H1 (cell line): ENCODE measurements around the gene KLHL35. TPM values are rescaled to one million over a fixed set of nuclear protein-coding genes. Genes with fewer than 3 reads are reported as not detected.

ENCODE experiments used
- CTCF ChIA-PET: fragments of 300-600 bp; sonication (Branson Sonifier 250); formaldehyde crosslinking; loops from one replicate; lab custom pipeline; 2021; ENCODE audit not compliant: partially characterized antibody; lab: Charles Lee
- POLR2A ChIA-PET: fragments of 300-600 bp; sonication (Branson Sonifier 250); formaldehyde crosslinking; loops from one replicate; lab custom pipeline; 2021; ENCODE audit warnings: inconsistent platforms; ENCODE audit not compliant: partially characterized antibody; lab: Charles Lee
- DNase-seq, 2 experiments: peaks; one replicate each; pipeline versions ENCODE4 v3.0.0 to v3.0.0-alpha.2; 2010 to 2022; ENCODE audit warnings: low spot score in 2 of 2, low read depth in 1 of 2, mixed read lengths in 1 of 2
- FAIRE-seq: peaks from 2 replicates; lab custom pipeline; 2011; peaks lifted over from hg19 to GRCh38; lab: Jason Lieb, UNC
- H2AFZ ChIP-seq: 2 replicates; pipeline ENCODE4 v1.8.1; 2012; ENCODE audit warnings: low read length, inconsistent platforms
- H2AK5ac ChIP-seq: 2 replicates; pipeline ENCODE4 v1.6.1; 2013; ENCODE audit warnings: low read depth, low read length
- H2BK120ac ChIP-seq: replicated peaks from 2 replicates; pipeline ENCODE3; 2013; ENCODE audit warnings: low read depth, low read length, inconsistent platforms
- H2BK12ac ChIP-seq: 2 replicates; pipeline ENCODE4 v1.6.1; 2013; ENCODE audit warnings: low read depth, low read length
- H2BK15ac ChIP-seq: 2 replicates; pipeline ENCODE4 v1.6.1; 2013; ENCODE audit warnings: low read length
- H2BK20ac ChIP-seq: 2 replicates; pipeline ENCODE4 v1.6.1; 2013; ENCODE audit warnings: low read length
- H2BK5ac ChIP-seq: 2 replicates; pipeline ENCODE4 v1.6.1; 2013; ENCODE audit warnings: low read depth, low read length
- H3K14ac ChIP-seq: 2 replicates; pipeline ENCODE4 v1.6.1; 2013; ENCODE audit warnings: inconsistent platforms; ENCODE audit not compliant: insufficient read length
- H3K18ac ChIP-seq: 2 replicates; pipeline ENCODE4 v1.6.1; 2013; ENCODE audit warnings: low read length; ENCODE audit errors: extremely low read depth
- H3K23ac ChIP-seq: 2 replicates; pipeline ENCODE4 v1.6.1; 2013; ENCODE audit warnings: inconsistent platforms; ENCODE audit not compliant: insufficient read length
- H3K23me2 ChIP-seq: 2 replicates; pipeline ENCODE4 v1.6.1; 2013; ENCODE audit warnings: low read depth, low read length
- H3K27ac ChIP-seq: 2 replicates; pipeline ENCODE4 v1.6.1; 2011; ENCODE audit warnings: low read depth, low read length, inconsistent platforms
- H3K27me3 ChIP-seq, 4 experiments: replicated peaks in 1 of 4; 1 replicate in 1 of 4; 2 replicates in 3 of 4; pipeline versions ENCODE4 v1.6.1 to v1.8.1; 2011 to 2013; ENCODE audit warnings: low read length in 3 of 4, mild to moderate bottlenecking in 3 of 4, inconsistent platforms in 2 of 4, mixed read lengths in 2 of 4, moderate library complexity in 1 of 4; ENCODE audit not compliant: control insufficient read depth in 3 of 4, insufficient read depth in 3 of 4; ENCODE audit errors: extremely low read depth in 1 of 4
- H3K36me3 ChIP-seq, 4 experiments: 2 replicates each; pipeline versions ENCODE4 v1.6.1 to v1.8.1; 2011 to 2013; ENCODE audit warnings: mild to moderate bottlenecking in 4 of 4, low read length in 3 of 4, moderate library complexity in 2 of 4, control low read depth in 1 of 4, inconsistent platforms in 1 of 4; ENCODE audit not compliant: insufficient read depth in 4 of 4, control insufficient read depth in 2 of 4
- H3K4ac ChIP-seq: replicated peaks from 2 replicates; pipeline ENCODE3; 2013; ENCODE audit warnings: low read length, low read depth, mixed read lengths, inconsistent platforms; ENCODE audit not compliant: insufficient read length
- H3K4me1 ChIP-seq, 4 experiments: replicated peaks in 1 of 4; 1 replicate in 1 of 4; 2 replicates in 3 of 4; pipeline versions ENCODE4 v1.6.1 to v1.8.1; 2011 to 2013; ENCODE audit warnings: low read length in 3 of 4, inconsistent platforms in 2 of 4, mixed read lengths in 1 of 4; ENCODE audit not compliant: insufficient read depth in 4 of 4, control insufficient read depth in 3 of 4
- H3K4me2 ChIP-seq, 2 experiments: 2 replicates each; pipeline versions ENCODE4 v1.6.1 to v1.8.1; 2011 to 2013; ENCODE audit warnings: low read depth in 2 of 2, low read length in 2 of 2, control low read depth in 1 of 2, inconsistent platforms in 1 of 2, mild to moderate bottlenecking in 1 of 2; ENCODE audit not compliant: insufficient read depth in 1 of 2
- H3K4me3 ChIP-seq, 4 experiments: fragments of 200-600, 300-600 bp in 1 of 4; sonication (generic), shearing (Covaris generic), sonication (Bioruptor Twin) in 1 of 4; 2 replicates each; pipeline versions ENCODE4 v1.5.1 to v1.8.1; 2011 to 2016; ENCODE audit warnings: low read length in 4 of 4, low read depth in 3 of 4, control low read depth in 2 of 4, inconsistent platforms in 2 of 4, mild to moderate bottlenecking in 2 of 4, mixed read lengths in 1 of 4, moderate library complexity in 1 of 4; ENCODE audit not compliant: insufficient read depth in 2 of 4; ENCODE audit errors: extremely low read depth in 1 of 4
- H3K56ac ChIP-seq: replicated peaks from 2 replicates; pipeline ENCODE3; 2013; ENCODE audit warnings: low read depth, mild to moderate bottlenecking, mixed read lengths, low read length, inconsistent platforms; ENCODE audit not compliant: insufficient read length
- H3K79me1 ChIP-seq: 2 replicates; pipeline ENCODE4 v1.6.1; 2013; ENCODE audit warnings: low read depth, low read length, control low read depth
- H3K79me2 ChIP-seq, 2 experiments: 2 replicates each; pipeline versions ENCODE4 v1.6.1 to v1.8.1; 2012 to 2013; ENCODE audit warnings: low read length in 2 of 2, mild to moderate bottlenecking in 2 of 2, inconsistent platforms in 1 of 2; ENCODE audit not compliant: insufficient read depth in 2 of 2, control insufficient read depth in 1 of 2
- H3K9ac ChIP-seq, 4 experiments: replicated peaks in 1 of 4; 1 replicate in 1 of 4; 2 replicates in 3 of 4; pipeline versions ENCODE4 v1.6.1 to v1.8.1; 2011 to 2013; ENCODE audit warnings: low read depth in 3 of 4, low read length in 3 of 4, control low read depth in 2 of 4, mild to moderate bottlenecking in 2 of 4, moderate library complexity in 2 of 4, inconsistent platforms in 1 of 4; ENCODE audit errors: extremely low read depth in 1 of 4
- H3K9me3 ChIP-seq, 2 experiments: 2 replicates each; pipeline versions ENCODE4 v1.6.1 to v1.8.1; 2012 to 2013; ENCODE audit warnings: mild to moderate bottlenecking in 2 of 2, moderate library complexity in 2 of 2, control low read depth in 1 of 2, inconsistent platforms in 1 of 2, low read depth in 1 of 2, low read length in 1 of 2, mixed read lengths in 1 of 2; ENCODE audit not compliant: insufficient read depth in 2 of 2
- H4K20me1 ChIP-seq, 2 experiments: replicated peaks in 1 of 2; 2 replicates each; pipeline versions ENCODE3 to v1.8.1; 2011 to 2013; ENCODE audit warnings: inconsistent platforms in 2 of 2, low read length in 2 of 2, mild to moderate bottlenecking in 1 of 2; ENCODE audit not compliant: insufficient read depth in 2 of 2, control insufficient read depth in 1 of 2
- H4K5ac ChIP-seq: 2 replicates; pipeline ENCODE4 v1.6.1; 2013; ENCODE audit warnings: low read length, low read depth, mixed read lengths, inconsistent platforms; ENCODE audit not compliant: insufficient read length
- H4K8ac ChIP-seq: 2 replicates; pipeline ENCODE4 v1.8.0; 2013; ENCODE audit warnings: mild to moderate bottlenecking, moderate library complexity, low read length, inconsistent platforms; ENCODE audit not compliant: insufficient read depth; ENCODE audit errors: extremely low read depth
- H4K91ac ChIP-seq: replicated peaks from 2 replicates; pipeline ENCODE3; 2013; ENCODE audit warnings: low read length, mixed read lengths, inconsistent platforms; ENCODE audit not compliant: insufficient read length
- ASH2L ChIP-seq: fragments of 200-600, 300-600 bp; sonication (generic); IDR thresholded peaks from one replicate; pipeline ENCODE4 v1.7.1; 2017; ENCODE audit warnings: low read length
- CEBPB ChIP-seq: IDR thresholded peaks from 2 replicates; pipeline ENCODE4 v1.6.1; 2012; ENCODE audit warnings: low read depth, low read length
- CTBP2 ChIP-seq: IDR thresholded peaks from 2 replicates; pipeline ENCODE4 v1.7.0; 2011; ENCODE audit warnings: borderline replicate concordance, mild to moderate bottlenecking, moderate library complexity, mixed read lengths, low read length; ENCODE audit not compliant: insufficient read depth, insufficient read length
- FOSL1 ChIP-seq: IDR thresholded peaks from 2 replicates; pipeline ENCODE4 v1.6.1; 2011; ENCODE audit warnings: mild to moderate bottlenecking, low read depth, low read length, moderate library complexity; ENCODE audit not compliant: insufficient read depth
- GTF2F1 ChIP-seq: IDR thresholded peaks from 2 replicates; pipeline ENCODE4 v1.6.1; 2012; ENCODE audit warnings: low read depth, low read length, improper control_type of control experiment, borderline replicate concordance
- MAFK ChIP-seq: IDR thresholded peaks from 2 replicates; pipeline ENCODE4 v1.6.1; 2012; ENCODE audit warnings: low read depth, mild to moderate bottlenecking, improper control_type of control experiment, low read length
- NRF1 ChIP-seq: IDR thresholded peaks from 2 replicates; pipeline ENCODE4 v1.6.1; 2011; ENCODE audit warnings: mild to moderate bottlenecking, low read depth, low read length, improper control_type of control experiment
- POLR2A ChIP-seq, 2 experiments: IDR thresholded peaks; 1 replicate in 1 of 2; 2 replicates in 1 of 2; pipeline ENCODE4 v1.6.1; 2011; ENCODE audit warnings: low read depth in 2 of 2, low read length in 2 of 2, mild to moderate bottlenecking in 2 of 2; ENCODE audit errors: control extremely low read depth in 1 of 2
- RAD21 ChIP-seq, 2 experiments: IDR thresholded peaks in 1 of 2; conservative IDR thresholded peaks in 1 of 2; 2 replicates each; pipeline ENCODE4 v1.6.1; 2011; ENCODE audit warnings: low read depth in 2 of 2, low read length in 2 of 2, improper control_type of control experiment in 1 of 2, inconsistent platforms in 1 of 2, mild to moderate bottlenecking in 1 of 2, moderate library complexity in 1 of 2
- RNF2 ChIP-seq: fragments of 200-900, 300-1000 bp; sonication (generic); IDR thresholded peaks from 2 replicates; pipeline ENCODE4 v1.7.1; 2016; ENCODE audit warnings: borderline replicate concordance, low read depth, mild to moderate bottlenecking, antibody characterized with exemption, low read length; ENCODE audit not compliant: poor library complexity, severe bottlenecking; ENCODE audit errors: missing control alignments
- TBP ChIP-seq: IDR thresholded peaks from 2 replicates; pipeline ENCODE4 v1.6.1; 2011; ENCODE audit warnings: low read depth, low read length, improper control_type of control experiment
- ZNF274 ChIP-seq: IDR thresholded peaks from 2 replicates; pipeline ENCODE4 v1.7.0; 2012; ENCODE audit warnings: low read length, borderline replicate concordance; ENCODE audit errors: extremely low read depth
- WGBS, 2 experiments: shearing (Covaris generic) in 1 of 2; methylation state at CpG; one replicate each; pipeline versions ENCODE4 v1.1.6 to v1.1.7; 2013 to 2015; ENCODE audit warnings: low lambda C conversion rate in 2 of 2, mixed read lengths in 2 of 2, inconsistent platforms in 1 of 2, low coverage in 1 of 2, missing lambda C conversion rate in 1 of 2; ENCODE audit not compliant: insufficient replicate concordance in 2 of 2, insufficient coverage in 1 of 2, insufficient read length in 1 of 2; ENCODE audit errors: extremely low coverage in 1 of 2, missing lambda C conversion rate in 1 of 2; 5-methylcytosine and 5-hydroxymethylcytosine counted together
- polyA plus RNA-seq, 7 experiments: library from polyadenylated mRNA; depleted of rRNA in 3 of 7; stranded (reverse) in 5 of 7; unstranded in 2 of 7; fragments of >200 nt in 5 of 7; fragments of 200-250 nt in 2 of 7; gene quantifications; 1 replicate in 5 of 7; 2 replicates in 1 of 7; 4 replicates in 1 of 7; pipeline versions ENCODE4 v1.2.1 to v1.2.3, GENCODE V29; 2011 to 2013; ENCODE audit warnings: missing spikeins in 2 of 7, mixed read lengths in 2 of 7
- total RNA-seq: library from RNA; stranded (reverse); fragmentation: NEBNext Ultra II Directional; extraction: Animal tissue kit (Norgen Biotek cat#: 25700); gene quantifications from 2 replicates; pipeline ENCODE4 v1.2.1, GENCODE V29; 2021

Gene KLHL35
- total and polyA plus RNA-seq, 2 of the 8 experiments (the other 6 are each of a cell fraction or from before 2014, with no cell fraction given), result 0.35 to 0.41 TPM

GRCh38 chr11:75439495-75440120, 6.6 kb upstream of the KLHL35 start:
- no peak overlapping the region for H3K4me3 ChIP-seq
- H3K56ac ChIP-seq, result no peak overlapping the region
- H3K79me1 ChIP-seq, result no peaks in the 10 kb centered on the region
- no peak overlapping the region for H2BK20ac ChIP-seq
- H2BK5ac ChIP-seq, result no peak overlapping the region
- peaks cover 0 to 16% (median 6%) of the 10 kb centered on the region in 4 experiments; a peak in 4 of 7 replicates for H3K4me1 ChIP-seq
- POLR2A ChIA-PET, result interaction anchor here (0.7 to 4.5 kb wide), 5 partner anchors 10 to 86 kb away, joined by 3 to 20 read pairs (median 4); partner anchors contain the start of gene GDPD5
- H2BK12ac ChIP-seq, result no peak overlapping the region
- no peaks in the 10 kb centered on the region for H3K36me3 ChIP-seq
- H2AFZ ChIP-seq, result no peak overlapping the region
- 0 out of 7 replicates have a peak, but pooled peaks cover 0 to under 1% (median under 1%) of the 10 kb centered on the region in 4 experiments for H3K27me3 ChIP-seq
- H3K23ac ChIP-seq, result no peak overlapping the region
- H3K14ac ChIP-seq, result no peak overlapping the region
- H4K91ac ChIP-seq, result no peak overlapping the region
- H4K5ac ChIP-seq, result no peak overlapping the region
- no peak for DNase-seq
- no peak overlapping the region for H2AK5ac ChIP-seq
- H3K9ac ChIP-seq, result no peak overlapping the region
- no peaks in the 10 kb centered on the region for H3K9me3 ChIP-seq
- H3K4me2 ChIP-seq, result 0 out of 4 replicates have a peak overlapping the region, but pooled peaks of 1 of the 2 experiments have one; percentile 6
- H3K23me2 ChIP-seq, result no peaks in the 10 kb centered on the region
- no peak overlapping the region for H2BK120ac ChIP-seq
- no peaks in the 10 kb centered on the region for H3K79me2 ChIP-seq
- 81% methylated on average over 12 of the region's 13 CpGs; no CpG with 5 or more reads in 1 of the 2 experiments for WGBS, 2 experiments
- no peak overlapping the region for H3K4ac ChIP-seq
- H3K18ac ChIP-seq, result no peak overlapping the region; the same call in 1 of the 2 replicates
- peak overlapping the region; percentile 15; the same call in 1 of the 2 replicates for H4K8ac ChIP-seq
- CTCF ChIA-PET, result interaction anchor here (0.9 to 9.3 kb wide), 13 partner anchors 8 to 160 kb away, joined by 3 to 318 read pairs (median 7); partner anchors contain the start of genes GDPD5 and KLHL35
- peaks cover 0 to 2% of the 10 kb centered on the region in 2 experiments for H4K20me1 ChIP-seq
- H2BK15ac ChIP-seq, result no peak overlapping the region
- H3K27ac ChIP-seq, result 0 out of 2 replicates have a peak overlapping the region, but pooled peaks have one; percentile 10
- no peak for FAIRE-seq
- TF ChIP-seq NRF1 (no peak), RAD21 (IDR thresholded peaks at IDR 0.05 in 1 of 2, conservative IDR thresholded peaks at IDR 0.05 in 1 of 2; ENCODE audit: low read depth in 2 of 2, low read length in 2 of 2) (no peak), MAFK (no peak), ZNF274 (no peak), CTBP2 (no peak), GTF2F1 (no peak), TBP (no peak), RNF2 (no peak), POLR2A (IDR thresholded peaks at IDR 0.05; ENCODE audit: control extremely low read depth in 1 of 2, low read depth in 2 of 2, low read length in 2 of 2) (no peak), ASH2L (no peak), FOSL1 (no peak), CEBPB (no peak)
